HUES48 (cell line): ENCODE measurements around the gene ALOX5AP.

Source experiments
- H3K27ac ChIP-seq: one replicate; pipeline ENCODE4 v1.7.0; 2013; ENCODE audit warnings: low read depth, low read length, inconsistent platforms
- H3K27me3 ChIP-seq: 2 replicates; pipeline ENCODE4 v1.6.1; 2013; ENCODE audit warnings: mild to moderate bottlenecking, low read length; ENCODE audit not compliant: control insufficient read depth, insufficient read depth
- H3K36me3 ChIP-seq: 2 replicates; pipeline ENCODE4 v1.6.1; 2013; ENCODE audit warnings: low read length; ENCODE audit not compliant: control insufficient read depth, insufficient read depth
- H3K4me1 ChIP-seq: 2 replicates; pipeline ENCODE4 v1.6.1; 2013; ENCODE audit warnings: mild to moderate bottlenecking, low read length; ENCODE audit not compliant: control insufficient read depth, insufficient read depth
- H3K4me3 ChIP-seq: 2 replicates; pipeline ENCODE4 v1.5.1; 2013; ENCODE audit warnings: mild to moderate bottlenecking, low read depth, low read length
- H3K9ac ChIP-seq: 2 replicates; pipeline ENCODE4 v1.6.1; 2013; ENCODE audit warnings: mild to moderate bottlenecking, low read depth, low read length, moderate library complexity
- H3K9me3 ChIP-seq: 2 replicates; pipeline ENCODE4 v1.6.1; 2013; ENCODE audit warnings: low read length; ENCODE audit not compliant: control insufficient read depth, insufficient read depth

The ALOX5AP gene

GRCh38 chr13:30698488-30699005, 36.8 kb upstream of the ALOX5AP start:
- H3K4me1 ChIP-seq: 0 out of 2 replicates have a peak, but pooled peaks cover 9% of the 10 kb centered on the region
- H3K4me3 ChIP-seq: no peak overlapping the region
- no peaks in the 10 kb centered on the region for H3K36me3 ChIP-seq
- no peak overlapping the region for H3K9ac ChIP-seq
- no peaks in the 10 kb centered on the region for H3K27me3 ChIP-seq
- no peaks in the 10 kb centered on the region for H3K9me3 ChIP-seq
- no peak overlapping the region for H3K27ac ChIP-seq

- no peaks in the 10 kb centered on the region for H3K27me3 ChIP-seq
- H3K4me1 ChIP-seq: 0 out of 2 replicates have a peak, but pooled peaks cover 9% of the 10 kb centered on the region
- H3K9me3 ChIP-seq: no peaks in the 10 kb centered on the region
- H3K36me3 ChIP-seq: no peaks in the 10 kb centered on the region
- no peak overlapping the region for H3K27ac ChIP-seq
- H3K4me3 ChIP-seq: no peak overlapping the region
- H3K9ac ChIP-seq: no peak overlapping the region
Measured at GRCh38 chr13:30700364-30700763, 35.0 kb upstream of the ALOX5AP start.

GRCh38 chr13:30702006-30702405, 33.3 kb upstream of the ALOX5AP start:
- Histone ChIP-seq H3K9ac (no peak overlapping the region), H3K4me1 (no peaks in the 10 kb centered on the region), H3K27me3 (no peaks in the 10 kb centered on the region), H3K9me3 (no peaks in the 10 kb centered on the region), H3K27ac (no peak overlapping the region), H3K4me3 (no peak overlapping the region), H3K36me3 (no peaks in the 10 kb centered on the region)

GRCh38 chr13:30704596-30704995, 30.7 kb upstream of the ALOX5AP start:
- Histone ChIP-seq H3K9ac (no peak overlapping the region), H3K27me3 (no peaks in the 10 kb centered on the region), H3K4me1 (no peaks in the 10 kb centered on the region), H3K4me3 (no peak overlapping the region), H3K9me3 (no peaks in the 10 kb centered on the region), H3K36me3 (no peaks in the 10 kb centered on the region), H3K27ac (no peak overlapping the region)

- Histone ChIP-seq H3K27ac (no peak overlapping the region), H3K36me3 (no peaks in the 10 kb centered on the region), H3K4me1 (no peaks in the 10 kb centered on the region), H3K9me3 (no peaks in the 10 kb centered on the region), H3K9ac (no peak overlapping the region), H3K27me3 (no peaks in the 10 kb centered on the region), H3K4me3 (no peak overlapping the region)
Measured at GRCh38 chr13:30705680-30706079, 29.7 kb upstream of the ALOX5AP start.

- H3K36me3 ChIP-seq: no peaks in the 10 kb centered on the region
- no peak overlapping the region for H3K4me3 ChIP-seq
- no peaks in the 10 kb centered on the region for H3K4me1 ChIP-seq
- no peak overlapping the region for H3K9ac ChIP-seq
- H3K9me3 ChIP-seq: no peaks in the 10 kb centered on the region
- H3K27me3 ChIP-seq: no peaks in the 10 kb centered on the region
- H3K27ac ChIP-seq: no peak overlapping the region
Measured at GRCh38 chr13:30708541-30708940, 26.8 kb upstream of the ALOX5AP start.

- no peak overlapping the region for H3K9ac ChIP-seq
- H3K4me1 ChIP-seq: no peaks in the 10 kb centered on the region
Measured at GRCh38 chr13:30710442-30710841, 24.9 kb upstream of the ALOX5AP start.

GRCh38 chr13:30711375-30711774, 24.0 kb upstream of the ALOX5AP start:
- no peak overlapping the region for H3K27ac ChIP-seq
- H3K36me3 ChIP-seq: no peaks in the 10 kb centered on the region
- H3K4me1 ChIP-seq: no peaks in the 10 kb centered on the region
- no peak overlapping the region for H3K4me3 ChIP-seq
- H3K9ac ChIP-seq: no peak overlapping the region
- no peaks in the 10 kb centered on the region for H3K9me3 ChIP-seq
- H3K27me3 ChIP-seq: no peaks in the 10 kb centered on the region

More at GRCh38 chr13:30710442-30710841, 24.9 kb upstream of the ALOX5AP start:
- Histone ChIP-seq H3K4me3 (no peak overlapping the region), H3K36me3 (no peaks in the 10 kb centered on the region), H3K27ac (no peak overlapping the region), H3K27me3 (no peaks in the 10 kb centered on the region), H3K9me3 (no peaks in the 10 kb centered on the region)

- Histone ChIP-seq H3K4me3 (no peak overlapping the region), H3K9me3 (no peaks in the 10 kb centered on the region), H3K9ac (no peak overlapping the region), H3K27ac (no peak overlapping the region), H3K36me3 (no peaks in the 10 kb centered on the region), H3K4me1 (no peaks in the 10 kb centered on the region), H3K27me3 (no peaks in the 10 kb centered on the region)
Measured at GRCh38 chr13:30711837-30712236, 23.5 kb upstream of the ALOX5AP start.

- H3K36me3 ChIP-seq: no peaks in the 10 kb centered on the region
- no peak overlapping the region for H3K4me3 ChIP-seq
- H3K9ac ChIP-seq: no peak overlapping the region
- H3K27ac ChIP-seq: no peak overlapping the region
- no peaks in the 10 kb centered on the region for H3K27me3 ChIP-seq
- no peaks in the 10 kb centered on the region for H3K9me3 ChIP-seq
- H3K4me1 ChIP-seq: no peaks in the 10 kb centered on the region
Measured at GRCh38 chr13:30712536-30713532, 22.5 kb upstream of the ALOX5AP start.

GRCh38 chr13:30714629-30715371, 20.5 kb upstream of the ALOX5AP start:
- no peak overlapping the region for H3K27ac ChIP-seq
- H3K27me3 ChIP-seq: no peaks in the 10 kb centered on the region
- no peak overlapping the region for H3K9ac ChIP-seq
- H3K36me3 ChIP-seq: no peaks in the 10 kb centered on the region
- H3K4me3 ChIP-seq: no peak overlapping the region
- no peaks in the 10 kb centered on the region for H3K4me1 ChIP-seq
- H3K9me3 ChIP-seq: no peaks in the 10 kb centered on the region
